Thoracic aorta endothelial cell (primary cell): Measurements from ENCODE around the gene SLC41A3. TPM values are rescaled to one million over a fixed set of nuclear protein-coding genes. Genes with fewer than 3 reads are reported as not detected.

Source experiments
- small RNA-seq: library from RNA; depleted of rRNA; stranded (forward); fragments of <200 nt; gene quantifications from one replicate; pipeline ENCODE3, GENCODE V24; 2012
- total RNA-seq: library from RNA; depleted of rRNA; stranded (reverse); fragments of >200 nt; gene quantifications from 2 replicates; pipeline ENCODE4 v1.2.3, GENCODE V29; 2012

The SLC41A3 gene
- 37.8 and 40.0 TPM in 2 replicates for total RNA-seq

DNA sequence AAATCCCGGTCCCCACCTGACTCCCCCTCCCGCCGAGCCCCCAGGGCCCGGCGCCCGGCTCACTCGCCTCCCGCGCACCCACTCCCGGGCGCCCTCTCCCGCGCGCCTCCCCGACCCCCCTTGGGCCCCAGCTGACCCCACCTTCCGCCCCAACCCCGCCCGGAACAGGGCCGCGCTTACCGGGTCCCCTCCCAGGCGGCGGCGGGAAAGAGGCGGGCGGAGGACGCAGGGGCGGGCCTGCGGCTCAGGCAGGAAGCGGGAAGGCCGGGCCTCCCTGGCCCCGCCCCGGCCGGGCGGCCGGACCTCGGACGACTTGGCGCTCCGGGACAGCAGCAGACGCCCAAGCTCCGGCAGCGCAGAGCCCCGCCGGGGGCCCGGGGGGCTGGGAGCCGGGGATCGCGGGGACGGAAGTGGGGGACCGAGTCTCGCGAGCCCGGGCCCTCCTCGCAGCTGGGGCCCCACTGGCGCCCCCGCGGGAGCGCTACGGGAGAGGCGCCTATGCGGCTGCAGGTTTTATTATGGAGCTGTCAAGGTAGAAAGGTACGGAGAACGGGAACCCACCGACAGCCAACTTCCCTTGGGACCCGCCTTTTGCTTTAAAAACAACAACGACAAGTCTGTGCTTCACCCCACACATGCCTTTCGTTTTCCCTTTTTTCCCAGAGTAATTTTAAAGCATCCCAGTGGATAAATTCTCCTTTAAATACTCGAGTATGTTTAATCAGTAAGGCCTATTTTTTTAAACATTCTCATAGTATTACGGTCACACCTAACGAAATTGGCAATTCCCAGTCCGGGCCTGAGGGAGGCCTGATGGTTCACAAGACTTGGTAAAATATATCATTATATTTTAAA, at the start of gene SLC41A3:
TSS of gene SLC41A3 (minus strand) at position 212 of the 855 bp plus-strand sequence. CDS start 15,905 bp downstream, outside the sequence.

DNA sequence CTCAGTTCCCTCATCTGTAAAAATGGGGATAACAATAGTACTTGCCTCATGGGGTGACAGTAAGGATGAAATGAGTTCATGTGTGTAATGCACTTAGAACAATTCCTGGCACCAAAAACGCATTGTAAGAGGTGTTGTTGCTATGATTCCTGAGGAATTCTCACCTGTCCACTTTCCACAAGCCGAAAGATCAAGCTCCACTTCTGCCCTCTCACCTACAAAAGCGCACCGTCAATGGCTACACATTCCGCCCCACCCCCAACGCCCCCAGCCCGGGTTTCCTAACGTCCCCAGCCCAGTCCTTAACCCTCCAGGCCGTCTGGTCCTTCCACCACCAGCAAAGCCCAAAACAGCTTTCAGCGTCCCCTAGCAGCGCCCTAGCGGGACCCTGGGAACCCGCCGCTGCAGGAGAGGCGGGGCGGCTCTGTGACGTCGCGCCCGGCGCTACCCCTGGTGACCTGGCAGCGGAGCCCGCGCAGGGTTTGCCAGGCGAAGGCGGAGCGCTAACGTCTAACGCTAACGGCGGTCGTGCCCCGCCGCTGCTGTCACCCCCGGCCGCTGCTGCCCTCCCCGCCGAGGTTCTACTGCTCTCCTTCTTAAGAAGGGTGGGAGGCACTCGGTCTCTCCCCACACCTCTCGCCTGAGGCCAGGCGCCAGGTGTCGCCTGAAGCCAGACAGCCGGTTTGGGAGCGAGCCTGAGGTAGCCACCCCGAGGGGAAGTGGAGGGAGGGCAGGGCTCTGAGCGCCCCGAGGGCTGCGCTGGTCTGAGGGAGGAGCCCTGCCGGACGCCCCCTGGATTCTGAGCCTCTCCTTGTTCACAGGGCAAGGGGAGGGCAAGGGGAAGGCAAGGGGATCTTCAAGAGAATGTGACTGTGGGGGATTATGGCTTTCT, 115.0 kb downstream of the SLC41A3 start, which contains the start of gene ROPN1B:
TSS of gene ROPN1B (plus strand) at position 478 of the 892 bp plus-strand sequence. CDS start 2,877 bp downstream, outside the sequence.

Small RNA genes within 50 kb of the gene (small RNA-seq; reads per million reads assigned to genes)
- not detected for gene AC092903.1

Other genes with a start within 250 kb of the SLC41A3 start
- gene ROPN1B, start 114.9 kb downstream of the SLC41A3 start, total RNA-seq: not detected in 2 replicates
- not detected in 2 replicates for gene ALDH1L1, start 96.5 kb upstream of the SLC41A3 start, total RNA-seq